ENCODE data around the gene RNF19B. TPM values are rescaled to one million over a fixed set of nuclear protein-coding genes. Genes with fewer than 3 reads are reported as not detected.

Gene RNF19B
- total RNA-seq, 1 experiment from 2014 or later: 15.0 TPM

GRCh38 chr1:33012165-33012564 is 47.6 kb upstream of the RNF19B start:
- Histone ChIP-seq H2AK5ac (ENCODE audit: insufficient read length, low read length) (no peak overlapping the region), H3K4me1 (ENCODE audit: insufficient read depth, low read length) (no peaks in the 10 kb centered on the region), H3T11ph (ENCODE audit: low read length) (no peak overlapping the region), H4K8ac (replicated peaks; ENCODE audit: insufficient read length, low read depth, low read length) (no peak overlapping the region), H3K56ac (ENCODE audit: insufficient read length, low read depth, low read length) (no peak overlapping the region), H2BK15ac (ENCODE audit: low read depth, low read length) (no peak overlapping the region), H4K5ac (ENCODE audit: insufficient read length, low read depth, low read length) (no peak overlapping the region), H2BK5ac (ENCODE audit: insufficient read length, low read length) (no peak overlapping the region), H3K27ac (ENCODE audit: insufficient read length, low read depth, low read length) (no peak overlapping the region), H4K20me1 (ENCODE audit: control insufficient read depth, insufficient read depth, insufficient read length) (no peaks in the 10 kb centered on the region), H3K79me1 (ENCODE audit: insufficient read depth, low read depth, low read length, poor library complexity, severe bottlenecking) (no peaks in the 10 kb centered on the region), H3K18ac (ENCODE audit: insufficient read length, low read depth, low read length) (no peak overlapping the region), H3K23me2 (ENCODE audit: insufficient read length, low read depth, low read length, poor library complexity, severe bottlenecking) (no peaks in the 10 kb centered on the region), H3K4me2 (ENCODE audit: insufficient read depth, insufficient read length, low read length) (no peak overlapping the region), H3K27me3 (ENCODE audit: insufficient read depth, low read length) (no peaks in the 10 kb centered on the region), H2AFZ (ENCODE audit: low read length) (no peak overlapping the region), H3K14ac (ENCODE audit: insufficient read depth, low read length) (no peak overlapping the region), H2BK120ac (ENCODE audit: low read depth, low read length, poor library complexity, severe bottlenecking) (no peak overlapping the region), H3K79me2 (ENCODE audit: insufficient read depth, low read length) (no peaks in the 10 kb centered on the region), H2BK12ac (ENCODE audit: insufficient read length, low read depth, low read length) (no peak overlapping the region), H3K4ac (ENCODE audit: low read depth, low read length) (no peak overlapping the region), H3K9me3 (ENCODE audit: control insufficient read depth, low read depth, low read length) (no peaks in the 10 kb centered on the region), H3K9ac (ENCODE audit: extremely low read depth, insufficient read length, low read length) (no peak overlapping the region), H2BK20ac (ENCODE audit: low read depth, low read length, poor library complexity, severe bottlenecking) (no peak overlapping the region), H4K91ac (ENCODE audit: insufficient read length, low read depth, low read length) (no peak overlapping the region), H3K23ac (ENCODE audit: insufficient read length, low read depth, low read length) (no peak overlapping the region)
- no peak for TF ChIP-seq CTCF (conservative IDR thresholded peaks at IDR 0.05)
- no peak overlapping the region for H3K27ac Mint-ChIP-seq
- peaks cover 35 to 78% (median 62%) of the 10 kb centered on the region in 3 experiments; a peak in 6 of 7 replicates for H3K36me3 Mint-ChIP-seq (ENCODE audit: insufficient read depth in 1 of 3, low read depth in 3 of 3)
- H3K4me1 Mint-ChIP-seq: peaks cover 6 to 8% of the 10 kb centered on the region in 2 experiments; a peak in 3 of 4 replicates
- H3K27me3 Mint-ChIP-seq (ENCODE audit: low read depth): no peaks in the 10 kb centered on the region
- no peak overlapping the region for H3K4me3 Mint-ChIP-seq
- H3K9me3 Mint-ChIP-seq: no peaks in the 10 kb centered on the region
- WGBS (ENCODE audit: extremely low coverage, insufficient read length, low lambda C conversion rate): no CpG with 5 or more reads among the region's 3 CpGs
- DNase-seq: no peak

Measured in H9 (cell line).